ENCODE measurements around the gene RHOXF1. TPM values are rescaled to one million over a fixed set of nuclear protein-coding genes. Genes with fewer than 3 reads are reported as not detected.
A peak's percentile ranks its signal among the peaks of the same experiment; 100 is the strongest.
"Not testable (repeated sequence)": the region's sequence is repeated elsewhere in the genome, so short reads cannot be mapped to it uniquely, and the experiment has no call there.

The RHOXF1 gene, protein sequence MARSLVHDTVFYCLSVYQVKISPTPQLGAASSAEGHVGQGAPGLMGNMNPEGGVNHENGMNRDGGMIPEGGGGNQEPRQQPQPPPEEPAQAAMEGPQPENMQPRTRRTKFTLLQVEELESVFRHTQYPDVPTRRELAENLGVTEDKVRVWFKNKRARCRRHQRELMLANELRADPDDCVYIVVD
- polyA plus RNA-seq (2012; ENCODE audit: missing spikeins): not detected

- DNase-seq (ENCODE audit: insufficient read length) (no peak), FAIRE-seq (no peak)
- TF ChIP-seq POLR2AphosphoS5 (IDR thresholded peaks at IDR 0.05; ENCODE audit: low read depth, low read length): no peak
- TF ChIP-seq TAF1 (IDR thresholded peaks at IDR 0.05; ENCODE audit: borderline replicate concordance, low read depth, low read length): no peak
- TF ChIP-seq POLR2A (IDR thresholded peaks at IDR 0.05; ENCODE audit: low read depth, low read length): no peak
These were observed at the start of gene RHOXF1 for GRCh38 chrX:120115438-120115963. Gene RHOXF1 (minus strand): TSS chrX:120115913. CDS start chrX:120115862, 51 bp downstream.

- FAIRE-seq; DNase-seq (ENCODE audit: insufficient read length): not testable (repeated sequence)
These were observed 43.4 kb upstream of the RHOXF1 start for GRCh38 chrX:120159086-120159485.

- not testable (repeated sequence) for DNase-seq (ENCODE audit: insufficient read length); FAIRE-seq
These were observed 42.6 kb upstream of the RHOXF1 start, which contains the start of gene RHOXF2 for GRCh38 chrX:120158313-120158712. Gene RHOXF2 (plus strand): TSS chrX:120158613. CDS start chrX:120158751, 138 bp downstream.

DNA sequence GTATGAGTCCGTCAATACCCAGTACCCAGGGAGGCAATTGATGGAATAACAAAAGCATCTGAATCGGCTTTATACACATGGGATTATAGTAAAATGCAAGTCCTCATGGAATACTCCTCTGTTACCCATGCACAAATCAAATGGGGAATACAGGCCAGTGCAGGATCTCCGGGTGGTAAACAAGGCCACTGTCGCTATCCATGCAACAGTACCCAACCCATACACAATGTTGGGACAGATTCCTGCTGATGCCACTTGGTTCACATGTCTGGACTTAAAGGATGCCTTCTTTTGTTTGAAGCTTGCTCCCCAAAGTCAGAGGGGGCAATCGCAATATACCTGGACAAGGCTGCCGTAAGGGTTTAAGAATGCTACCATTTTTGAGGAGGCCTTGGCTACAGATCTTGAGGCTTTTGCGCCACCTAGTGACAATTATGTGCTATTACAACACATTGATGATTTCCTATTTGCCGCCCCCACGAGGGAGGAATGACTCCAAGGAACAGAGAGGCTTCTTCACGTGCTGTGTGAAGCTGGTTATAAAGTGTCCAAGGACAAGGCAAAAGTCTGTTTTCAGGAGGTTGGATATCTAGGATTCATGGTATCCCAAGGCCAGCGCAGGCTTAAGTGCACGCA is 34.5 kb upstream of the RHOXF1 start:
- DNase-seq (ENCODE audit: insufficient read length): not testable (repeated sequence)
- peak; percentile 88 for FAIRE-seq

- DNase-seq (ENCODE audit: insufficient read length): no peak
- TF ChIP-seq POLR2AphosphoS5 (IDR thresholded peaks at IDR 0.05; ENCODE audit: low read depth, low read length) (no peak), TAF1 (IDR thresholded peaks at IDR 0.05; ENCODE audit: borderline replicate concordance, low read depth, low read length) (no peak), POLR2A (IDR thresholded peaks at IDR 0.05; ENCODE audit: low read depth, low read length) (no peak)
- FAIRE-seq: no peak
These were observed 31.8 kb upstream of the RHOXF1 start for GRCh38 chrX:120147537-120147936.

GRCh38 chrX:120146323-120146722 is 30.6 kb upstream of the RHOXF1 start:
- not testable (repeated sequence) for FAIRE-seq

GRCh38 chrX:120145295-120145925 is 29.7 kb upstream of the RHOXF1 start:
- DNase-seq (ENCODE audit: insufficient read length) (no peak), FAIRE-seq (no peak)
- TF ChIP-seq POLR2AphosphoS5 (IDR thresholded peaks at IDR 0.05; ENCODE audit: low read depth, low read length): no peak
- TF ChIP-seq TAF1 (IDR thresholded peaks at IDR 0.05; ENCODE audit: borderline replicate concordance, low read depth, low read length): no peak
- no peak for TF ChIP-seq POLR2A (IDR thresholded peaks at IDR 0.05; ENCODE audit: low read depth, low read length)

More at GRCh38 chrX:120146323-120146722, 30.6 kb upstream of the RHOXF1 start:
- not testable (repeated sequence) for DNase-seq (ENCODE audit: insufficient read length)

GRCh38 chrX:120144178-120144844 is 28.6 kb upstream of the RHOXF1 start:
- TF ChIP-seq POLR2A (IDR thresholded peaks at IDR 0.05; ENCODE audit: low read depth, low read length) (no peak), POLR2AphosphoS5 (IDR thresholded peaks at IDR 0.05; ENCODE audit: low read depth, low read length) (no peak), TAF1 (IDR thresholded peaks at IDR 0.05; ENCODE audit: borderline replicate concordance, low read depth, low read length) (no peak)
- DNase-seq (ENCODE audit: insufficient read length) (no peak), FAIRE-seq (no peak)

- DNase-seq (ENCODE audit: insufficient read length): no peak
- TF ChIP-seq TAF1 (IDR thresholded peaks at IDR 0.05; ENCODE audit: borderline replicate concordance, low read depth, low read length): no peak
- TF ChIP-seq POLR2A (IDR thresholded peaks at IDR 0.05; ENCODE audit: low read depth, low read length): no peak
- TF ChIP-seq POLR2AphosphoS5 (IDR thresholded peaks at IDR 0.05; ENCODE audit: low read depth, low read length): no peak
These were observed 24.7 kb upstream of the RHOXF1 start for GRCh38 chrX:120140293-120140981.

GRCh38 chrX:120137439-120137838 is 21.7 kb upstream of the RHOXF1 start:
- no peak for TF ChIP-seq POLR2AphosphoS5 (IDR thresholded peaks at IDR 0.05; ENCODE audit: low read depth, low read length)
- TF ChIP-seq POLR2A (IDR thresholded peaks at IDR 0.05; ENCODE audit: low read depth, low read length): no peak
- TF ChIP-seq TAF1 (IDR thresholded peaks at IDR 0.05; ENCODE audit: borderline replicate concordance, low read depth, low read length): no peak
- DNase-seq (ENCODE audit: insufficient read length) (no peak), FAIRE-seq (no peak)

More at GRCh38 chrX:120140293-120140981, 24.7 kb upstream of the RHOXF1 start:
- FAIRE-seq: peak; percentile 67

DNA sequence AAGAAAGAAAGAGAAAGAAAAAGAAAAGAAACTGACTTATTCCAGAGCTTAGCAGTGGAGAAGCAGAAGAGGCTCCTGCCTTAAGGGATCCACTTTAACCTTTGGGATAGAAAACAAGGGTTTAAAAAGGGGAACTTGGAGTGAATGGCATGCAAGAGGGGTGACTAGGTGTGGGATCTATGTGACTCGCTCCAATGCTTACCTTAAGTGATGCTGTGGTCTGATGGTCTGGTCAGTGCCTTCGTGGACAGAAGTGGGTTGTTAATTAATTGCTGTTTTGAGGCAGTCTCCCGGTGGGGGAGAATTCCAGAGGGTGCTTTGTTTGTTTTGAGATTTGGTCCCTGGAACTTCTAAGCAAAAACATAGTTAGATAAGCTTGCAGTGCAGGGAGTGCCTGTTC is 21.1 kb upstream of the RHOXF1 start:
- DNase-seq (ENCODE audit: insufficient read length): no peak

More for the DNA sequence above, 21.1 kb upstream of the RHOXF1 start:
- FAIRE-seq: no peak
- TF ChIP-seq TAF1 (IDR thresholded peaks at IDR 0.05; ENCODE audit: borderline replicate concordance, low read depth, low read length) (no peak), POLR2AphosphoS5 (IDR thresholded peaks at IDR 0.05; ENCODE audit: low read depth, low read length) (no peak), POLR2A (IDR thresholded peaks at IDR 0.05; ENCODE audit: low read depth, low read length) (no peak)

All from GM12892 (cell line).